GM18517 (cell line): Measurements from ENCODE around the gene GGTLC3.
"Not testable (repeated sequence)": the region's sequence is repeated elsewhere in the genome, so short reads cannot be mapped to it uniquely, and the experiment has no call there.

ENCODE experiments used
- ATAC-seq: cut with Tn5 transposase; IDR thresholded peaks from one replicate; pipeline ENCODE4 v1.9.1; 2021; ENCODE audit warnings: mild to moderate bottlenecking, moderate library complexity; ENCODE audit not compliant: unreplicated experiment

Gene GGTLC3

DNA sequence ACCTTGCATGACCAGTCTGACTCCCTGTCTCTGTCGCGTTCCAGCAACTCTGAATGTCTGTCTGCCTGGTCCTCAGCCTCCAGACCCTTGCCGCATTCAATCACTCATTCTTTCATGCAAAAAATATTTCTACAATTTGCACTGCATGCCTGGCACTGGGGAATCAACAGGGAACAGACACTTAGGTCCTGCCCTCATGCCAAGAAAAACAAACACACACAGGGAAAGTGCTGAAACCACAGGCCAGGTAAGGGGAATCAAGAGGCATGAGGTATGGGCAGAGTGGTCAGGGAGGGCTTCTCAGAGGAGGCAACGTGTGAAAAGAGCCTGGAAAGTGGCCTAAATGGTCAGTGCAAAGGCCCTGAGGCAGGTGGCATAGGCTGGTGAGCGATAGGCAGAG is at the start of gene GGTLC3:
Gene GGTLC3, minus strand, starts transcription at position 101 of the 400 bp plus-strand sequence. CDS start 264 bp downstream, outside the sequence.
- ATAC-seq: not testable (repeated sequence)

DNA sequence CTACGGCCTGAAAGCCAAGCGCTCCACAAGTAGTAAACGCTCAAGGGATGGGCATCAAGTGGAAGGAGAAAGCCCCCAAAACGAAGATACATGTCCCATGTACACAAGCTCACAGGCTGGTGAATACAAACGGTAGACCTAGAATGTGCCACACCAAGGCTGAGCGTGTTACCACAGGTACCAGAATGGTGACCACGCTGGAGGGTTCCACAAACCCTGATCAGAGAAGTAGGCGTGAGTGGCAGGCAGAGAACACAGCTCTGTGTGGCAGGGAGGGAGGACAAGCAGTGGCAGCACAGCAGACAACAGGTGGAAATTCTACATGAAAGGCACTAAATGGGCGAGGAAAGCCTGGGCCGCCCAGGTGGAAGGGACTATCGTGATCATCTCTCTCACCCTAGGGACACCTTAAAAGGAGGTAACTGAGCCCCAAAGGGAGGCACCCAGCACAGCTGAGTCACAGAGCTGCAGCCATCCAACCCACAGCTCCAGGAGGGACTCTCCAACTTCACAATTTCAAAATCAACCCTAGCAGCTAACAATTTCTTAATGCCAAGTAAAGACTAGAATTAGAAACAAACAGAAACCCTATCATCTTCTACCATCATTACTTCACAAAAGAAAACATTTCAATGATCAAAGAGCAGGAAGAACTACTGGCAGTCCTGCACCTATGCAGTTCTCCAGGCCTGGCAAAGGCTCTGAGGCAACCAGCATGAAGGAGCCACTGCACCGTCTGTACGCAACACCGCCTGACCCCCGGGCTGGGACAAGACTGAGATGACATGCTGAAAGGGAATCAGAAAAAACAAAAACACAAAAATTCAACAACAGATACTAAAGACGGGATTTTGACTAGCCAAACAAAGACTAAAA is 42.4 kb upstream of the GGTLC3 start:
- not testable (repeated sequence) for ATAC-seq

DNA sequence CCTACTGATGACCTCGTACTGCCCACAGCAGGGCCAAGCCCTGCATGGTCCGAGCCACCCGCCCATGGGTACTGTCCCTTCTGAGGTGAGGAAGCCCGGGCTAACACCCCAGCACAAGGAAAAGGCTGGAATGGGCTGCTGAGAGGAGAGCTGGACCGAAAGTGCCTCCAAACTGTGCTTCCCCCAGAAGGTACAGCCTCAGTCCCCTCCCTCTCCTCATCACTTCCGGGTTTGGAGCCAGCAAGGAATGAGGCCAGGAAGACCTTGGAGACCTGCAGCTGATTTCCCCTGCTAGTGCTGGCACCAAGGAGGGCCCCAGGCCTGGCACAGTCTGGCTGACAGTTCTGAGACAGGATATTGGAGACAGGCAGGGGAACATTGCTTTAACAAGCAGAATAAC is 41.0 kb upstream of the GGTLC3 start:
- not testable (repeated sequence) for ATAC-seq

DNA sequence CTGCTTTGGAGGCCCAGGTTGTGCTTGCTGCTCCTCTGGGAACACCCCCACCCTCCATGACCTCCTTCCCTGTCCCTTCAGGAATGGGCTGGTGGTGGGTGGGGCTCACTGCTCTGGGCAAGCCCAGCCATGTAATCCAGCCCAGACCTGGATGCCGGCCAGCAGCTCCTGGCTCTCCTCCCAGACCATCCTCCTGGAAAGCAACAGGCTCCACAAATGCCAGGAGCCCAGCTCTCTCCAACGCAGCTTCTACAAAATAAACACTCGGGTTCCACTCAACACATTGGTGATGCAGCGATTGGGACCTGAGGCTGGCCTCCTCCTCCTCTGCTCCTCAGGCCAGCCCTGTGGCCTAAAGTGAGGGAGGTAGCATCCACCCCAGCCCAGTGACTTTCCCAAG is 40.6 kb upstream of the GGTLC3 start:
- not testable (repeated sequence) for ATAC-seq

DNA sequence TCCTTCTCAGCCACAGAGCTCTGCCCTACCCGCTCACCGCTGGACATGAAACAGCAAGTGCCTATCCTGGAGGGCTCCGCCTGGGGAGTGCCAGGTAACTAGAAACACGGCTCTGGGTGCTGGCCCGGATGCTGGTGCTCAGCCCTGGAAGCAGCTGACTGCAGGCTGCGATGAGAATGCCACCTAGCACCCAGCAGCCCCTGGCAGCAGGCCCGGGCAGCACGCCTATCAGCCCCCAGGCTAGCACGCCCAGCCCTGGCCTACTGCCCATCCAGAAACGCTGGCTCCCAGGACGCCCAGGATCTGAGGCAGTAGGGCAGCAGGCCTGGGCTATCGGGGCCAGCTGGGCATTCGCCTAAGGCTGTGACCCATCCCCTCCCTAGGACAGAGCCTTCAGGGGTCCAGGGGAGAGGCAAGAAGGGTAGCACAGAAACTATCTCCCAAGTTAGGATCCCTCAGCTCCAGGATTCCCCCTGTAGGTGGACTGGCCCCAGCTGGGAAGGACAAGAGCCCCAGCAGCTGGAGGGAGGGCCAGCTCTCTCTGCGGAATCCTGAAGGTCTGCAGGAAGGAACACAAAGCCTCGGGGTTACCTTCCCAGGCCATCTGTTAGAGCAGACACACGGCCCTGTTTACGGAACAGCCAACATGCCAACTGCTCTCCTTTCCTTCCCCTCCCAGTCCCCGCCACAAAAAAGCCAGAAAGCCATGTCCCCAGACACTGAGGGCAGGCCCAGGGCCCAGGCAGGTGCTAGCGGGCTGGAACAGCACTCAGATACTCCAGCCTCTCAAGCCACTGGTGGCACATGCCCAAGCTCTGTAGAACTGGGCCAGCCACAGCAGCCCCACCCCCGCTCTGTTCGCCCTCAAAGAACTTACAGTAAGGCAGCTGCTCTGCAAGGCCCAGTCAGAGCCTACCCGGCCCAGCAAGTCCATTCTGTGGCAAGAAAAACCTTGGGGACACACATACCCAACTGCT is 36.6 kb upstream of the GGTLC3 start:
- not testable (repeated sequence) for ATAC-seq

DNA sequence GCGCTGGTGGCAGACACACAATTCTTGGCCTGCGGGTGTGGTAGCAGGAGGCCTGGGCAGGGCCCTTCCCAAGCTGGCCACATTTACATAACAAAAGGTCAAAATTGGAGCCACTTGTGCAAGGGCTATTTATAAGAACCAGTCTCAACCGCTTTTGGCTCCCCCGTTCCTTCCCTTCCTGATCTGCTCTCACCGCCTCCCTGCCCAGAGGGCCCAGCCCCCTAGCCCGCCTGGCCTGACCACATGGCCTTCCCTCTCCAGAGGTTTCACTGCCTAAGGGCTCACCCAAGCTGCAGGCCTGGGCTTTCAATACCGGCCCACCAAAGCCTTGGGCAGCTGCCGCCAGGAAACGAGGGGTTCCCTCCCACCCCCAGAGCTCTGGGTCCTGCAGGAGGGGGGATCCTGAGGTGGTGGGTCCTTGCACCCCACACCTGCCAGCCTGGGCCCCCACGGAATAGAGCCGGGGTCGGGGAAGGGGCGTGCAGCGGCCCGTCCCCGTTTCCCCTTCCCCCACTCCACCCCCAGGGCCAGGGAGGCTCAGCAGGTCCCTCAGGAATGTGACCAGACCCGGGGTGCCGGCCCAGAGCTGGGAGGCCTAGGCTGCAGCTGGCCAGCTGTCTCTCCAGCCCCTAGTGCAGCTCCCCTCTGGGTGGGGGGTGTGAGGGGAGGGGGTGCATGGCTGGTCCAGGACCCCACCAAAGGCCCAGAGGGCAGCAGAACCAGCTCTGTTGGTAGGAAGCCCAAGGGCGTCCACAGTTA is 35.1 kb upstream of the GGTLC3 start:
- not testable (repeated sequence) for ATAC-seq

DNA sequence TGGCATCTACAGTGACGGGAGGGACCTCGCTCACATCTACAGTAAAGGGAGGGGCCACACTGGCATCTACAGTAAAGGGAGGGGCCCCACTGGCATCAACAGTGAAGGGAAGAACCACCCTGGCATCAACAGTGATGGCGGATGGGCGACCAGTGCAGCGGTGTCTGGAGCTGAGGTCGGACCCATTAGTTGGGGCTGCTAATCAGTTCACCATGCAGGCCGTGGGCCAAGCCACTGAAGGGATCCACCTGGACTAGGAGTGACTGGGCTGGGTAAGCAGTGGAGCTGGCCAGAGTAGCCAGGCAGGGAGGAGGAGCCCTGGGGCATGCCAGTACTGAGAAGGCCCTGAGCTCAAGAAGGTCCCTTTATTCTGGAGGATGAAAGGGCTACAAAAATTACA is 33.1 kb upstream of the GGTLC3 start:
- not testable (repeated sequence) for ATAC-seq

DNA sequence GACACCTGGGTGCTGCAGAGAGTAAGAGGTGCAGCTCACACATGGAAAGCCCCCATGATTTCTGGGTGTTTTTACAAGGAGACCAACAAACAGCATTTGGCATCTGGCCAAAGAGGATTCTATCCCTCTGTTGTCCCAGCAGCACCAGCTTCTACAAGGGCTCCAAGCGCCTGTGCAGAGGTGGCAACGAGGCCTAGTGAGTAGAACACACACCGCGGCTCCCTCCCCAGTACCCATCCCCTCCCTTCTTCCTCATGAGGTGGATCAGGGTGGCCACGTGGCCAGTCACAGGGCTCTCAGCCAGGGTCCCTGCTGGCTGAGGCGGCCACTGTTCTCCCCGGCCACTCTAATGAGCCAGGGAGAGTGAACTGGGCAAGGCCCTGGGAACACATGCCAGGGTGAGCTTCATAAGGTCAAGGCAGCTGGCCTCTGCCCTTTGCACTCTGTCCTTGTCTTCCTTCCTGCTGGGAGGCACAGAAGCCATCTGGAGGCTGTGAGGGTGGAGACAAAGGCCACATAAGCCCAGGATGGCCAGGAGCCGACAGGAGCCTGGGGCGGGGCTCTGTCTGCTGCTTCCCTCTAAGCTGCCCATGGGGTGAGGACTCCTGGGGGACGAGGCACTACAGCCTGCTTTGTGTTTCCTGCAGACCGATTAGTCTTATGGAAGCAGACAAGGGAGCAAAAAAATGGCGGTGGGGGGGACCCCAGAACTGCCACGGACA is 31.7 kb upstream of the GGTLC3 start:
- not testable (repeated sequence) for ATAC-seq

DNA sequence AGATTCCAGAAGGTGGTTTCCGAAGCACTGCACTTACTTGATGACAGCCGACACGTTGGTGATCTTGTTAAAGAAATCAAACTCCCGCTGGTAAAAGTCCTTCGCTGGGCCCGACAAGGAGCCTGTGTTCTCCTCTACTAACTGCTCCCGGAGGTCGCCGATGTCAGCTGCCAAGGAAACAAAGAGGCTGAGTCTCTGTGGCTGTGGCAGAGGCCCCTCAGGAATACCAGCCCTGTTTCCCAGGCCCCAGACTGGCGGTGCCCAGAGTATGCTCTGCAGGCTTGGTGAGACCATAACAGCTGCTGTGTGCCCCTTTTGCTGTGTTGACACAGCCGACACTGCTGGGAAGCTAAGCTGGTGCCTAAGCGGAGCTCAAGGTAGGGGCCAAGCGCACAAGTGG is 26.7 kb upstream of the GGTLC3 start:
- ATAC-seq: not testable (repeated sequence)

DNA sequence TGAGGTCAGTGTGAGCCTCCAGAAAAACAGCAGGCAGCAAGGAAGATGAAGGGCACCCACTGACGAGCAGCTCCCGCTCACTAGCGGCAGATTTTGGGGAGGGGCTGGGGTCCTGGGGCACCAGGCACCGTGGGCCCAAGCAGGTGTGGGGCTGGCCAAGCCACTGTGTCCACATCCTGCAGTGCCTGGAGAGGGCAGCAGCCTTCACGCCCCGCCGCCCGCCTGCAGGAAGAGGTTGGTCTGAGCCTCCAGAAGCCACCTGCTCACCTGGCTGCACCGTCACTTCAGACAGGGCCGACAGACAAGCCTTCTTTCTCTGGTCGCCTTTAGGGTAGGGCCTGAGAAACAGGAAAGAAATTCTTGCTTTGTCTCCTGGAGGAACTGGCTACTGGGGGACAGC is 25.4 kb upstream of the GGTLC3 start:
- ATAC-seq: not testable (repeated sequence)

DNA sequence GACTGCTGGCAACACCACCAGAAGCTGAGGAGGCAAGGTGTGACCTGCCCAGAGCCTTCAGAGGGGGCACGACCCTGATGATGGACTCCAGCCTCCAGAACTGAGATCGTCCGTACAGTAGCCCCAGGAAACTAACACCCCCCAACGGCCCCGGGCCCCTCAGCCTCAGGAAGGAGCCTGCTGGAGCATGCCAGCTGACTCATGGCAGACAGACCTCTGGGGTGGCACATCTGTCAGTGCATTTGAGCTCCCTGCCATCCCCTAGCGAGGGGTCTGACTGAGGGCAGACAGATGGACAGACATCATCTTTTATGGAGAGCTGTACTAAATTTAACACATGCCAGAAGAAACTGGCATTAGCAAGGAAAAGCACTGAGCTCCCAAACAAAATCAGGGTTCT is 22.0 kb upstream of the GGTLC3 start:
- not testable (repeated sequence) for ATAC-seq

DNA sequence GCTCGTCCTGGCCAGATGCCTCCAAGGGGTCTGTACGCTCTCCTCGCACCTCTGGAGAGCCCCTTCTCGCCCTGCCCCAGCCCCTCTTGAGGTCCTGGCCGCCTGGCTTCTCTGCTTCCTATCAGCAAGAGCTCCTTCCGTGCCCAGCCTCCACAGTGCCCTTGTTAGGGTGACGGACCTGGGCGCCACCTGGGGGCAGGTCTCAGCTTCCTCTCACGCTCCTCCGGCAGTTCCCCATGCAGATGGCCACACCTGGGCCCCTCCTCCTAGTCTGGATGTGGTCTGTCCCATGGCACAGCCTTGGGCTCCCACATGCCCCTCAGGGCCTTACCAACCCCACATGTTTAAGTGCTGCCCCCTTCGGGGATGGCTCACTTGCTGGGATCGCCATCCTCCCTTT is 16.4 kb upstream of the GGTLC3 start:
- ATAC-seq: not testable (repeated sequence)

DNA sequence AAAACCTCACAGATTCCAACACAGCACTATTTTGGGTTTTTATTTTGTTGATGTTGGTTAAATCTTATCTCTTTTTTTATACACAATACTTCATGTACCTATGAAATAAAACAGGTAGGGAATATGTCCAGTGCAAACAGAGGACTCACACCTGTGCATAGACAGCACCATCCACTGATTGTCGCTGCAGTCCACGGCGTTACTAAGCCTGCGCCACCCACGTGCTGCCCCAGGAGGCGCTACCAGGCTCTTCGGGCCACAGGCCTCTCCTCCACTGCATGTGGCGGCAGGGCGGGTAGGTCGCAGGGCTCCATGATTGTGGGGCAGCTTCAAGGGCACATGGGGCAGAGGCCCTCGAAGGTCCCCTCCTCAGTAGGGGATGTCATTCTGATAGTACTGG is 15.7 kb upstream of the GGTLC3 start:
- ATAC-seq: not testable (repeated sequence)

DNA sequence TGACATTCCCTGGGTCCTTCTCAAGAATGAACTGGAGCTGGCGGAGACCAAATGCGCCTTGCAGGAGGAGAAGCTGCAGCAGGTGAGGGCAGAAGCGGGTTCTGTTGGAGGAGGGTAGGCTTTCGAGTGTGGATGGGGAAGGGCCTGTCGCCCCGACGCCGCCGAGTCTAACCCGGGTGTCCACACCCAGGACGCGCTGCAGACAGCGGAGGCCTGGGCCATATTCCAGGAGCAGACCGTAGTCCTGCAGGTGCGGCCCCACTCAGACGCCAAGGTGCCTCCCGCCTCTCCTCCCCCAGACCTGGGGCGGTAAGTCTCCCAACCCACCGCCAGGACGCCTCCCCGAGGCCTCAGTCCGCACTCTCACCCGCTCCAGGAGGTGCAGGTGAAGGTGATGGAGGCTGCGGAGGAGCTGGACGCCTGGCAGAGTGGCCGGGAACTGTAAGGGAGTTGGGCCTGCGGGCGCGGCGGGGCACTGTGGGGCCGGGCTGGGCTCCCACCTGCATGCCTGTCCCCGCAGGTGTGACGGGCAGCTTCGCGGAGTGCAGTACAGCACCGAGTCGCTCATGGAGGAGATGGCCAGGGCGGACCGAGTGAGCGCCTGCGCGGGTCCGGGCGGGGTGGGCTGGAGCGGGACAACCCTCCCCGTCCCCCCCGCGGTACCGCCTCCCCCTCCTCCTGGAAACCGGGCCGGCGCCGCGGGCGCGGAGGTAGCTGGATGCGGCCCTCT is 11.6 kb upstream of the GGTLC3 start:
- ATAC-seq: peak; percentile 22

DNA sequence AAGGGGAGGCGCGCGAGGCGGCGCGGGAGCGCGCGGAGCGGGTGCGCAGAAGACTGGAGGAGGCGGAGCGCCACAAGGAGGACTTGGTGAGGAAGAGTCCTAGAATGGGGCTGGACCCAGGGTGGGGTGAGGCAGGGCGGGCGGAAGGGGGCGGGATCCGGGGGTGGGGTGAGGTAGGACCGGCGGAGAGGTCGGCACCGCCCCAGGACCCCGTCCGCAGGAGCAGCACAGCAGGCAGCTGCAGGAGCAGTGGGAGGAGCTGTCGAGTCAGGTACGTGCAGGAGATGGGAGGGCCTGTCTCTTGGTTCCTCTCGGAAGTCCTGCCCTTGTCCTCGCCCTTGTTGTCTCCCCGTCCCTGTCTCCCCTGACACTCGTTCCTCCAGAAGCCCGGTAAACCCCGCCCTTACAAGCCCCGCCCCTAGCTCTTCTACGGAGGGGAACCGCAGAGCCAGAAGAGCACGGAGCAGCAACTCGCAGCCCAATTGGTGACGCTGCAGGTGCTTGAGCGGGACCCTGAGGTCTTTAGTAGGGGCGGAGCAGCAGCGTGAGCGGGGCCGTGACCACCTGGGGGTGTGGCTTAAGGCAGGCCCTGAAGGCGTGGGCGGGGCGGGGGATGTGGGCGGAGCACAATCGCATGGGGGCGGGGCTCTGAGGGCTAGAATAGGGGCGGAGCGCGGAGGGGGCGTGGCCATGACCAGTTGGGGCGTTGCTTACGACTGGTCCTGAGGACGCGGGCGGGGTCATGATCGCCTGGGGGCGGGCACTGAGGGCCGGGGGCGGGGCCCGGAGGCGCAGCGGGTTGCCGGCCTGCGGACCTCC is 10.8 kb upstream of the GGTLC3 start:
- peak; percentile 73 for ATAC-seq

DNA sequence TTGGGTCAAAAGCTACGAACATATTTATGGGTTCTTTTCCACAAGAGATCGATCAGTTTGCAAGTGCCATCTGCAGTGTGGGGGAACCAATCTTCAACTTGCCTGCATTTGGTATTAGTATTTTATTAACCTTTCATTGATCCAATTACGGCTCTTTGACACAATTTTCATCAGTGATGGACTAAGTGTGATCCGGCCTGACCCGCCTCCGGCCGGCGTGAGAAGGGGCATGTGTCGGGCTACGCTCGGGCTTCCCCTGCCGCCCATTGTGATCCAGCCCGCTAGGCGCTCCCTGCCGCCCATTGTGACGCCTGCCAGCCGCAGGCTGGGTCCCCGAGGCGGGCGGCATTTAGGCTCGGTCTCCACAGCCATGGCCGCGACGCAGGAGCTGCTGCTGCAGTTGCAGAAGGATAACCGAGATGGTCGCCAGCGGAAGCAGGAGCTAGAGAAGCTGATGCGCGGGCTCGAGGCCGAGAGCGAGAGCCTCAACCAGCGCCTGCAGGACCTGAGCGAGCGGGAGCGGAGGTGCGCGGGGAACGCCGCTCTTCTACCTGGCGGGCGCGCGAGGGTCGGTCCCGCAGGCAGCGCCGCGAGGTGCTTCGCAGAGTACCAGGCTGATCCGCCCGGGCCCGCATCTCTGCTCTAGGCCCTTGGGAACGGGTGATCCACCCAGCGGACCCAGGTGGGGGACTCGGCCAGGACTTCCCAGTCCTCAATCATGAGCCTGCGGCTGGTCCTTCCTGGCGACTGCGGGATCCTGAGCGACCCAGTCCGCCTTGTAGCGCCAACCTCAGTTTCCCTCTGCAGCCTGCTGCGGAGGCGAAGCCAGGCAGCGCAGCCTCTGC is 10.0 kb upstream of the GGTLC3 start, which contains the start of gene TMEM191B:
Gene TMEM191B, plus strand, starts transcription at position 51 of the 845 bp plus-strand sequence. Its CDS starts 179 bp downstream, at position 230.
- ATAC-seq: peak; percentile 48

DNA sequence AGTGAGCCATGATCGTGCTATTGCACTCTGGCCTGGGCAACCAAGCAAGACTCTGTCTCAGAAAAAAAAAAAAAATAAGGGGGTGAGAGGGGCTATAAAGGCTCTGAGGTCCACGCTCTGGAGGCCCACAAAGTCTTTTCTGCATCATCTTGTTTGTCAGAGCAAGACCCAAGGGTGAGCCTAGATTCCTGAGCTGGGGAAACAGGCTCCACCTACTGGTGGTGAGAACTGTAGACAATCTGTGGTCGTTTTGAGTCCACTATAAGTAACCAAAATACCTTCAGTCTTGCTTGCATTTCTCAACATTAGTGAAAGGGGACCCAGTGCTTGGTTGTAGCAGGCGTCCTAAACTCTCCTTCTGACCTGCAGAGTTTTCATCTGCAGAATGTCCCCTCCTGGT is 5.4 kb upstream of the GGTLC3 start:
- not testable (repeated sequence) for ATAC-seq
